ENCODE measurements around the gene HIPK4.

DNA sequence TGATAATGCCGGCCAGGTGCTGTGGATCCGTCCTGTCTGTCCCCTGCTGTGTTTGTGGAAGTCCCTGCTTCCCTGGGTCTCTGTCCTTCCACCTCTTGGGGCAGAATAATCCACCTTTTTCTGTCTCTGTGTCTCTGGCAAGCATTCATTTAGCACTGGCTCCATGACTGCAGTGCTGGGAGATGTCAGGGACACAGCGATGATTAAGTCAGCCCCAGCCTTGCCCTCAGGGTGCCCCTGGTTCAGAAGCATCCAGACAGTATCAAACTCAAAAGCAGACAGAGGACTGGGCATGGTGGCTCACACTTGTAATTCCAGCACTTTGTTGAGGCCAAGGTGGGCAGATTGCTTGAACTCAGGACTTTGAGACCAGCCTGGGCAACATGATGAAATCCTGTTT lies 1.5 kb downstream of the HIPK4 start:
- no peak for TF ChIP-seq TAF1 (IDR thresholded peaks at IDR 0.05; ENCODE audit: borderline replicate concordance, insufficient read depth, low read length)
- TF ChIP-seq POLR2AphosphoS5 (IDR thresholded peaks at IDR 0.05; ENCODE audit: low read depth, low read length), result no peak
- no peak for TF ChIP-seq SIN3A (IDR thresholded peaks at IDR 0.05; ENCODE audit: borderline replicate concordance, insufficient read depth, low read length)
